Measurements from ENCODE around the gene RBP3. TPM values are rescaled to one million over a fixed set of nuclear protein-coding genes. Genes with fewer than 3 reads are reported as not detected.

The RBP3 gene
- total RNA-seq, 1 donor from 2014 or later = not detected

DNA sequence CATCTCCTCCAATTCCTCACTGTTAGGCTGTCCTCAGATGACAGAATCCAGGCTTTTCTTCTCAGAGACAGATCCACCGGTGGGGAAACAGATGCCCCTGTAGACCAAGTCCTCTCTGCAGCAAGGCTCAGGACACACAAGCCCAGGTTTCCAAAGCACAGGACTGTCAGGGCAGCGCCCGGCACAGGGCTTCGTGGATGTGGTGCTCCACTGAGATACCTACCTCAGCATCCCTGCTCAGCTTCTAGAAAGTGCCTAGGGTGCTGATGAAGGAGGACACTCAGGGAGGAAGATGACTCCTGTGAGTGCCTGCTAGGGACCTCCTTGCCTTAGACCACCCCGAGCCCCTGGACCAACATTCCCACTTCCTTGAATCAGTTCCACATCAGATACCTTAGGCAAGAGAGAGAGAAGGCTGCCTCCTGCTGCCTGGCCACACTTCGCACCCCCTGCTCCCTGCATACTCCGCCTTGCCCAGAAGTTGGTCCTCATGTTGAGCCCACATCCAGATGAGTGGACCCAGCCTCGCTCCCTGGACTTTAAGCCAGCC lies 8.9 kb upstream of the RBP3 start:
- Histone ChIP-seq H3K27me3 (no peaks in the 10 kb centered on the region), H3K27ac (no peak overlapping the region), H3K4me3 (no peak overlapping the region), H3K9me3 (no peaks in the 10 kb centered on the region), H3K36me3 (no peaks in the 10 kb centered on the region), H3K4me1 (no peaks in the 10 kb centered on the region)
- intact Hi-C loops (cut with DNase I) = no loop called here
- TF ChIP-seq POLR2A (IDR thresholded peaks at IDR 0.05) (no peak), POLR2AphosphoS5 (IDR thresholded peaks at IDR 0.05; ENCODE audit: insufficient read depth in 1 of 2, low read depth in 1 of 2) (no peak)
- TF ChIP-seq, protein P1, sequence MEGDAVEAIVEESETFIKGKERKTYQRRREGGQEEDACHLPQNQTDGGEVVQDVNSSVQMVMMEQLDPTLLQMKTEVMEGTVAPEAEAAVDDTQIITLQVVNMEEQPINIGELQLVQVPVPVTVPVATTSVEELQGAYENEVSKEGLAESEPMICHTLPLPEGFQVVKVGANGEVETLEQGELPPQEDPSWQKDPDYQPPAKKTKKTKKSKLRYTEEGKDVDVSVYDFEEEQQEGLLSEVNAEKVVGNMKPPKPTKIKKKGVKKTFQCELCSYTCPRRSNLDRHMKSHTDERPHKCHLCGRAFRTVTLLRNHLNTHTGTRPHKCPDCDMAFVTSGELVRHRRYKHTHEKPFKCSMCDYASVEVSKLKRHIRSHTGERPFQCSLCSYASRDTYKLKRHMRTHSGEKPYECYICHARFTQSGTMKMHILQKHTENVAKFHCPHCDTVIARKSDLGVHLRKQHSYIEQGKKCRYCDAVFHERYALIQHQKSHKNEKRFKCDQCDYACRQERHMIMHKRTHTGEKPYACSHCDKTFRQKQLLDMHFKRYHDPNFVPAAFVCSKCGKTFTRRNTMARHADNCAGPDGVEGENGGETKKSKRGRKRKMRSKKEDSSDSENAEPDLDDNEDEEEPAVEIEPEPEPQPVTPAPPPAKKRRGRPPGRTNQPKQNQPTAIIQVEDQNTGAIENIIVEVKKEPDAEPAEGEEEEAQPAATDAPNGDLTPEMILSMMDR (IDR thresholded peaks at IDR 0.05) = no peak
- no peak for DNase-seq (ENCODE audit: extremely low spot score in 2 of 2)

DNA sequence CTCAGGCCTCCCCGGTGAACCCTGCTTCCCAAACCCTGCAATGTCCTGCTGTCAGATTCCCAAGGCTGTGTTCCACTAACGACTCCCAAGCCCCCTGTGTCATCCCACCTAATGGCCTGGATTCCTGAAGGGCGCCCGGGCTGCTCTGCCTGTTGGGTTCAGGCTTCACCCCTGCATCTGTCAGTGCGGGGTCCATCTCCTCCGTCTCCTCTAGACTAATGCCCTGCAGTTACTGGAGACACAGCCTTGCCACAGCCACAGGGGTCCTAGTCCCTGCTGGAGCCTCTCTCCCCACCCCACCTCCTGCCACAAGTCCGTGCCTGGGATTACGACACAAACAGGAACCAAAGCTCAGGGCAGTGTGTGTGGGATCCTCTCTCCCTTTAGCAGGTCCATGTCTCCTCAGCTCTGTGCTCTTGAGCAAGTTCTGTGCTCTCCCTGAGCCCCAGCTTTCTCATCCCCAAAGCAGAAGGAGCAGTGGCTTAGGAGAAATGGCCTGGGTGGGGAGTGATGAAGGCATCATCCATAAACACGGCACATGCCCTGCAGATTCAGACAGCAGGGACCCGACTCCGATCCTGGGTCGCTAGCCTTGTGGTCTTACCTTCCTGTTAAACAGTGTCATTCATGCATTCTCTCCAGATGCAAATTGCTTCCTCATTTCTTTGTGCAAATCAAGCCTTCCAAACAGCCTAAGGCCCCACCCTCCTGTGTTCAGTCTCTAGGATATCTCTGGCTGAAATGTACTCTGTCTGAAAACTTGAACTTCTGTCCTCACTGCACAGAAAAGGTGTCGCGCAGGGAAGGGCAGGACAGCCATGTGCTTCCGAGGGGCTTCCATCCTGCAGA lies 8.2 kb upstream of the RBP3 start:
- Histone ChIP-seq H3K27ac (no peak overlapping the region), H3K27me3 (no peaks in the 10 kb centered on the region), H3K36me3 (no peaks in the 10 kb centered on the region), H3K4me3 (no peak overlapping the region), H3K4me1 (no peaks in the 10 kb centered on the region), H3K9me3 (no peaks in the 10 kb centered on the region)
- intact Hi-C loops (cut with DNase I) = no loop called here
- DNase-seq (ENCODE audit: extremely low spot score in 2 of 2) = no peak
- no peak for TF ChIP-seq POLR2A (IDR thresholded peaks at IDR 0.05)
- TF ChIP-seq POLR2AphosphoS5 (IDR thresholded peaks at IDR 0.05; ENCODE audit: insufficient read depth in 1 of 2, low read depth in 1 of 2) = no peak
- TF ChIP-seq, protein P1 (IDR thresholded peaks at IDR 0.05) = no peak

DNA sequence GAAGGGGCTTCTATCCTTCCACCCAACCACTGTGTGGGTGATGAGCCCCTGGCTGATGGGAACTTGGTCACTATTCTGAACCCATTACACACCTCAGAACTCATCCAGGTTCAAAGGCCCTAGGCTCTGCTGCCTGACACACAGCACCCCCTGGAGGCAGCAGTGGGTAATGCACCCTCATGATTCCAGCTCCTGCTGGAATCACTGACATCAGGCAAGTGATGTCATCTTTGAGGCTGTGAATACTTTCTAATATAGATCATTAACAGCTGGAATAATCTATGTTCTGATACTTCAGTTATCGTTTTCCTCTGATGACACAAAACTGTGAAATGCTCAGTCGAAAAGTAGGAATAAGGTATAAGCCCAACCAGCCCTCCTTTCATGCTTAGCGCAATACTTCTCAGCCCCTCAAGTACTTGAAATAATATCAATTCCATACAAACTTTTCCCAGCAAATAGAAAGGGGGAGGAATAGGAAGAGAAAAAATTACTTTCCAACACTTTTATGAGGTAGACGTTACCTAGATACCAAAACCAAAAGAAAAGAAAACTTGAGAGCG lies 7.5 kb upstream of the RBP3 start:
- TF ChIP-seq POLR2A (IDR thresholded peaks at IDR 0.05) = no peak
- TF ChIP-seq, protein P1 (IDR thresholded peaks at IDR 0.05) = peak; percentile 22 to 67 (median 49)
- DNase-seq (ENCODE audit: extremely low spot score in 2 of 2) = no peak
- Histone ChIP-seq H3K4me1 (no peaks in the 10 kb centered on the region), H3K27ac (no peak overlapping the region), H3K36me3 (no peaks in the 10 kb centered on the region), H3K4me3 (no peak overlapping the region), H3K9me3 (no peaks in the 10 kb centered on the region), H3K27me3 (no peaks in the 10 kb centered on the region)
- intact Hi-C loops (cut with DNase I) = no loop called here

DNA sequence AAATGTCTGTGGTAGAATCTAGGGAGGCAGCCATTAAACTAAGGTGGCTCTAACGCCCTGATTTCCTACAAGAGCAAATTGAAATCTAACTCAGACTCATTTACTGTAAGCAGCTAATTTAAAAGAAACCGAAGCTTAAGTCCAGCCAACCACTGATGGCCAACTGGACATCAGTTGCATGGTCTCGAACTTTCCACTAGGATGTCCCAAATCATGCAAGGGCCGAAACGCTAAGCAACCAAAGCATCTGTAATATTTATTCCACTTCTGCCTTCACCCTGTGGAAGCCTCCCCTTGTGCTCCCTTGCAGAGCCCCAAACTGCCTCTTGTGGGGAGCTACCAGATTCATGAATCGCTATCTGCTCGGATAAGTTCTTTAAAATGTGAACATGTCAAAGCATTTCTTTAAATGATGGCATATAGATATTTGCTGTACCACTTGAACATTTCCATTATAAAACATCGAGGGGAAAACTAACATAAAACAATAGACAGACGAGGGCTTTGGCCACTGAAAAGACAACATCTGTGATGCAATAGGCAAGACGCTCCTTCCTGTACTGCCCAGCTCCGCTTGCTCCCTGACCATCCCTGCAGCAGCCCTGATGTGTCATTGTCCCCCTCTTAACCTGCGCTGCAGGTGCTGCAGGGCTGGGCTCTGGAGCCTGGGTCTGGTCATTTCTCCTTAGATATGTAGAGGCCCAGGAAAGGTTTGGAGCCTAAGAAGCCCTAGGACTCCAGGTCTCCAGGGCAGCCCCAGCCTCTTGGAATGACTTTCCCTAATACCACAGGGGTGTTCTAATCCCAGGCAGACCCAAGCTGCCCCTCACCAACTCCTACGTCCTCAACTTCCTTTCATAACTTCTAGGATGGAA lies 2.9 kb upstream of the RBP3 start:
- Histone ChIP-seq H3K4me3 (no peak overlapping the region), H3K36me3 (no peaks in the 10 kb centered on the region), H3K4me1 (no peaks in the 10 kb centered on the region), H3K27me3 (no peaks in the 10 kb centered on the region), H3K27ac (no peak overlapping the region), H3K9me3 (no peaks in the 10 kb centered on the region)
- DNase-seq (ENCODE audit: extremely low spot score in 2 of 2) = no peak
- intact Hi-C loops (cut with DNase I) = no loop called here
- TF ChIP-seq, protein P1 (IDR thresholded peaks at IDR 0.05) = no peak
- TF ChIP-seq POLR2A (IDR thresholded peaks at IDR 0.05) (no peak), POLR2AphosphoS5 (IDR thresholded peaks at IDR 0.05; ENCODE audit: insufficient read depth in 1 of 2, low read depth in 1 of 2) (no peak)
